GM11168 (cell line): ENCODE results near the gene CD72.
"Not testable (repeated sequence)": the region's sequence is repeated elsewhere in the genome, so short reads cannot be mapped to it uniquely, and the experiment has no call there.

Source experiments
- in situ Hi-C: fragments of 300-500 bp; cut with MboI; formaldehyde crosslinking; loops from one replicate; pipeline ENCODE4 v1.12.0; 2022; ENCODE audit warnings: low sequenced_read_pairs; ENCODE audit not compliant: unreplicated experiment

The CD72 gene

DNA sequence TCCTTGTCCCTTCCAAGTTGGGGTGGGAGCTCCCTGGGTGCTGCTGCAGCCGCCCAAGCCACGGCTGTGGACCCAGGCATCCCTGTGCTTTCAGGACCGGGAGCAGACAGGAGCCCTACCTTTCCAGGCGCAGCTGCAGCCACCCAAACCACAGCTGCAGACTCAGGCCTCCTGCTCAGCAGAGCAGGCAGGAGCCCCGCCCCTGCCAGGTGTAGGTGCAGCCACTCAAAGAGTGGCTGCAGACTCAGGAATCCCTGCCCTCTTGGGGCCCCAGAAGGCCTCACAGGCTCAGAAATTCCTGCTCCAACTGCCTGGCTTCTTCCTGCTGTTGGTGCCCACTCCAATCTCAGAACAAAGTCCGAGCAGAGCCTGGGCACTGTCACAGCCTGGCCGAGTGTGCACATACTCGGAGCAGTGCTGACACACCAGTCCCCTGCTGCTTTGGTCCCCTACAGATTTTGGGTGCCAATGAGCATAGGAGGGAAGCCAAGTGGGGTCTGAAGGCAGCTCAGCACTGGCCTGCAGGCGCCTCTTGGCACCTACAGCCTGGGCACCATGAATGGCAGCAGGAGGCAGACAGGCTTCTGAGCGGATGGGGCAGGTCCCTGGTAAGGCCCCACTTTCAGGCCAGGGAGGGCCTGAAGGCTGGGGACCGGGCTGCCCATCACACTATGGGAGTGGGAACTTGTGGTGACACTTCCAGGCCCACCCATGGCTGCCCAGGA lies 19.2 kb downstream of the CD72 start:
- in situ Hi-C loops, result no loop called here

DNA sequence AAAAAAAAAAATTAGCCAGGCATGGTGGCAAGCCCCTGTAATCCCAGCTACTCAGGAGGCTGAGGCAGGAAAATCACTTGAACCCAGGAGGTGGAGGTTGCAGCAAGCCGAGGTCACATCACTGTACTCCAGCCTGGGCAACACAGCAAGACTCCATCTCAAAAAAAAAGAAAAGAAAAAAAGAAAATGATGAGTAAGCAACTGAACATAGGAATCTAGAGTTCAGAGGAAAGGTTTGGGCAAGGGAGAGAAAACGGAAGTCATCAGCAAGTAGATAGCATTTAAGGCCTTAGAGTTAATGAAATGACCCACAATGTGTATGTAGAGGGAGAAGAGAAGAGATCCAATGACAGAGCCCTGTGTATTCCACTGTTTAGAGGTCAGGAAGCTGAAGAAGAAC lies 21.3 kb downstream of the CD72 start:
- in situ Hi-C loops, result not testable (repeated sequence)

DNA sequence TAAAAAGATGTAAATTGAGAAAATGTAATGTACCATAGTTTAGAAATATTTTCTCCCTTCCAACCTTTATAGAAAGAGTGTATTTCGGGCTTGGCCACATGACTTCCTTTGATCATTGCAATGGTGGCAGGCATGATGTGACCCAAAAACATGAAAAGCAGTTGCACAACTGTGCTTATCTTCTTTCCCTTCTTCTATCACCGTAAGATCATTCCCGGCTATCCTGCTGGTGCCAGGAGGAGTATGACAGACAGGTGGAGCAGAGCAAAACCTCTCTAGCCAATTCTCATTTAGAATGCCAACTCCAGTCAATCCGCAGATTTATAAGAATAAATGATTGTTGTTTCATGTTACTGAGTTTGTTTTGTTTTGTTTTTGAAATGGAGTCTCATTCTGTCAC lies 23.7 kb downstream of the CD72 start:
- in situ Hi-C loops, result no loop called here

DNA sequence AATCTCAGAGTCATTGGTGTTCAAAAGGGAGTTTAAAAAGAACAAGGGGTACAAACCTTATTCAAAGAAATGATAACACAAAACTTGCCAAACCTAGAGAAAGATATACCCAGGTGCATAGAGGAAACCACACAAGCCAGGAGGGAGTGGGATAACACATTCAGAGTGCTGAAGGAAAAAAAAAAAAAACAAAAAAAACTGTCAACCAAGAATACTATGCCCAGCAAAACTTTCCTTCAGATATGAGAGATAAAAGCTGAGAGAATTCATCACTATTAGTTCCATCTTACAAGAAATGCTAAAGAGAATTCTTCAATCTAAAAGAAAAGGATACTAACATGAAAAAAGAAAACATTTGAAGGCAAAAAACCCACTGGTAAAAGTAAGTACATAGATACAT lies 24.6 kb downstream of the CD72 start:
- in situ Hi-C loops, result no loop called here

DNA sequence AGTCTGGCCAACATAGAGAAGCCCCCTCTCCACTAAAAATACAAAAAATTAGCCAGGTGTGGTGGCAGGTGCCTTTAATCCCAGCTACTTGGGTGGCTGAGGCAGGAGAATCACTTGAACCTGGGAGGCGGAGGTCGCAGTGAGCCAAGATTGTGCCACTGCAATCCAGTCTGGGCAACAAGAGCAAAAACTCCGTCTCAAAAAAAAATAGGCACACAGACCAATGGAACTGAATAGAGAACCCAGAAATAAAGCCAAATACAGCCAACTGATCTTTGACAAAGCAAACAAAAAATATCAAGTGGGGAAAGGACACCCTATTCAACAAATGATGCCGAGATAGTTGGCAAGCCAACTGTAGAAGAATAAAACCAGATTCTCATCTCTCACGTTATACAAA lies 29.7 kb downstream of the CD72 start:
- in situ Hi-C loops, result not testable (repeated sequence)

DNA sequence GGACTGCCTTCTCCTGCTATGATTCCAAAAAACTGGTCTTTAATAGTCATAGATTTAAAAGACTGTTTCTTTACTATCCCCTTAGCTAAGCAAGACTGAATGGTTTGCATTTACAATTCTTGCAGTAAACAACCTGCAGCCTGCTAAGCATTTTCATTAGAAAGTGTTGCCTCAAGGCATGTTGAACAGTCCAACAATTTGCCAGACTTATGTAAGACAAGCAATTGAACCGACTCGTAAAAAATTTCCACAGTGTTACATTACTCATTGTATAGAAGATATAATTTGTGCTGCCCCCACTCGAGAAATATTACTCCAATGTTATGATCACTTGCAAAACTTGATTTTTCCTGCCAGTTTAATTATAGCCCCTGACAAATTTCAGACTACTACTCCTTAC lies 33.5 kb downstream of the CD72 start:
- in situ Hi-C loops, result not testable (repeated sequence)

DNA sequence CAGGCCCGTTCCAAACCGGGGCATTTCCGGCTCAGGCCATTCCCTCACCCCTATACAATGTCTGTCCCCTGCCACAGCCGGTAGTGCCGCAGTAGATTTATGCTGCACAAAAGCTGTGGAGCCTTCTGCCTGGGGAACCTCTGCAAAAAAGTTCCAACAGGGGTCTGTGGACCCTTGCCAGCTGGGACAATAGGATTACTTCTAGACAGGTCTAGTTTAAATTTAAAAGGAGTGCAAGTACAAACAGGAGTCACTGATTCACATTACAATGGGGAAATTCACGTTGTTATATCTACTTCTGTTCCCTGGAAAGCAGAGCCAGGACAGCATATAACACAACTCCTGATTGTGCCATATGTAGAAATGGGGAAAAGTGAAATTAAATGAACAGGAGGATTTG lies 34.7 kb downstream of the CD72 start:
- in situ Hi-C loops, result not testable (repeated sequence)

DNA sequence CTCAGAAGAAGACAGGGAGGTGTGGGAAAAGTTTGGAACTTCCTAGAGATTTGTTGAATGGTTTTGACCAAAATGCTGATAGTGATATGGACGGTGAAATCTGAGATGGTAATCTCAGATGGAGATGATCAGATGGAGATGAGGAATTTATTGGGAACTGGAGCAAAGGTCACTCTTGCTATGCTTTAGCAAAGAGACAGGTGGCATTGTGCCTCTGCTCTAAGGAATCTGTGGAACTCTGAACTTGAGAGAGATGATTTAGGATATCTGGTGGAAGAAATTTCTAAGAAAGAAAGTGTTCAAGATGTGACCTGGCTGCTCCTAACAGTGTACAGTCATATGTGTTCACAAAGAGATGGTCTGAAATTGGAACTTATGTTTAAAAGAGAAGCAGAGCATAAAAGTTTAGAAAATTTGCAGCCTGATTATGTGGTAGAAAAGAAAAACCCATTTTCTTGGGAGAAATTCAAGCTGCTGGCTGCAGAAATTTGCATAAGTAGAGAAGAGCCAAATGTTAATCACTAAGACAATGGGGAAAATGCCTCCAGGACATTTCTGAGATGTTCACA lies 38.5 kb downstream of the CD72 start:
- in situ Hi-C loops, result not testable (repeated sequence)

DNA sequence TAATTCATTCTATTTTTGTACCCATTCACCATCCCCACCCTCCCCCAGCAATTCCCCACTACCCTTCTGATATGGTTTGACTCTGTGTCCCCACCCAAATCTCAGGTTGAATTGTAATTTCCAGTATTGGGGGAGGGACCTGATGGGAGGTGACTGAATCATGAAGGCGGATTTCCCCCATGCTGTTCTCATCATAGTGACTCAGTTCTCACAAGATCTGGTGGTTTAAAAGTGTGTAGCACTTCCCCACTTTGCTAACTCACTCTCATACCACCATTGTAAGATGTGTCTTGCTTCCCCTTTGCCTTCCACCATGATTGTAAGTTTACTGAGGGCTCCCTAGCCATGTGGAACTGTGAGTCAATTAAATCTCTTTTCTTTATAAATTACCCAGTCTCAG lies 39.1 kb downstream of the CD72 start:
- in situ Hi-C loops, result no loop called here

DNA sequence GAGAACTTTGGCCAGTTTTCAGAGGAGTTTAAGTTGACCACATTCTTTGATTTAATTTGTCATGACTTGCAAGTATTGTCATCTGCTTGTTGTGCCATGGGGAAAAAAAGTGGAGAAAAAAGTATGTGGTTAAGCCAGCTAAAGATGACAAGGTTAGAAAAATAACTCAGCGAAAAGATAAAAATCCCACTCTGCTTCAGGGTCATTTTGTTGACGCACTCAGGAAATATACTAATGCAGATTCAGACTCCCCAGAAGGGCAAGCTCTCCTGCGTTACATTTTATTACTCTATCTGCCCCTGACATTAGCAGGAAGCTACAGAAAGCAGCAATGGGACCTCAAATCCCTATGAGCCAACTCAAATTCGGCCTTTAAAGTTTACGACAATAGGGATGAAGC lies 40.7 kb downstream of the CD72 start:
- in situ Hi-C loops, result no loop called here

DNA sequence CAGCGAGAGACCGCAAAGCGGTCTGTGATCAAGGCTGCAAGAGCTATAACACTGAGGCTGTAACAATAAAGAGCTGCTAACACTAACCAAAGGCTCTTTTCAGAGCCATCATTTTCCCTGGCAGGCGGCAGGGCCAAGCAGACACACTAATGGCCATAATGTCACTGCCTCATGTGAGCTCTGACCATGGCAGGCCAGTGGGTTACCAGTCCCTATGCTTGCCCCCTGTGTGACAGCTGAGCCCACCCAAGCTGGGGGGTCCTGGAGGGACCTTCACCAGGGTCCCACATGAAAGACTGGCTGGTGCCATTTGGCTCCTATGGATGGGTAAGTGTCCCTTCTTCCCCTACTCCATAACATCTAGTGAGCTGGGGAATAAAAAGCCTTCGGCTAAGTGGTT lies 42.7 kb downstream of the CD72 start:
- in situ Hi-C loops, result no loop called here

DNA sequence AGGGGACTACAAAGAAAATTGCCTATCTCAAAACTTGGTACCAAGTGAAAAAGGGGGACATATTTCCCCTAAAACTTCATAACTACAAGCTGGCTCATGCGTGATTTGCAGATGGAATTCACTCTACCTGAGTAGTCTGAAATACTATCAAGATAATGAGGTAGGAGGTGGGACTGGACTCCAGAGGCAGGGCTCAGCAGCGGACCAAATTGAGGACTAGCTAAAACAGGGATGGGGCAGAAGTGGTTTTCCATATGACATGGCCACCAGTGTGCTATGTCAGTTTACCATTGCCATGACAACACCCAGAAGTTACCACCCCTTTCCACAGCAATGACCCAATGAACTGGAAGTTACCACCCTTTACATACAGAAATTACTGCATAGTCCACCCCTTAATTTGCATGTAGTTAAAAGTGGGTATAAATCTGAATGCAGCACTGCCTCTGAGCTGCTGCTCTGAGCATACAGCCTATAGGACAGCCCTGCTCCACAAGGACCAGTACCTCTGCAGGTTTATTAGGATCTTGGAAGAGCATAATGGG lies 43.6 kb downstream of the CD72 start:
- in situ Hi-C loops, result no loop called here

DNA sequence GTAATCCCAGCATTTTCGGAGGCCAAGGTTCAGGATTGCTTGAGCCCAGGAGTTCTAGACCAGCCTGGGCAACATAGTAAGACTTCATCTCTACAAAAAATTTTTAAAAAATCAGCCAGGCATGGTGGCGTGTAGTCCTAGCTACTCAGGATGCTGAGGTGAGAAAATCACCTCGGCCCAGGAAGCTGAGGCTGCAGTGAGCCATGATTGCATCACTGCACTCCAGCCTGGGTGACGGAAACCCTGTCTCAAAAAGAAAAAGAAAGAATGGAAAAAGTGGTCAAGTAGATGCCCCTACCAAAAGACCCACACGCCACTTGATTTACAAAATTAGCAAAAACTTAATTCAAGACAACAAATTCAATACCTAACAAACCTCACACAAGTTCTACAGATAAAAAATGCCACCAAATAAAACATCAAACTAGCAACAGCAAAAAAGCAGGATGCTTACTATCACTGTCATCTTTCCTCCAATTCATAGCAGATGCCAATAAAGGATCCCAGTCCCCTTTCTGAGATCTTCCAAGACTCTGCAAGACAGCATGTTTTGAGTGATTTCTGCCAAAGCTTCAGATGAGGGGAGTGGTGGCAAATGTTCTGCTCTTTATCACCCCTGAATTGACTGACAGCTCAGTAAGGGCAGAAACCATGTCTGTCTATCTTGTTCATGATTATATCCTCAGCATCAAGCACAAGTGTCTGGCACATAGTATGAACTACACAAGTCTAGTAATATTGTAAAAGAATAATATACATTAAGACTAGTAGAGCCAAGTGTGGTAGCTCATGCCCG lies 47.3 kb downstream of the CD72 start:
- in situ Hi-C loops, result no loop called here

DNA sequence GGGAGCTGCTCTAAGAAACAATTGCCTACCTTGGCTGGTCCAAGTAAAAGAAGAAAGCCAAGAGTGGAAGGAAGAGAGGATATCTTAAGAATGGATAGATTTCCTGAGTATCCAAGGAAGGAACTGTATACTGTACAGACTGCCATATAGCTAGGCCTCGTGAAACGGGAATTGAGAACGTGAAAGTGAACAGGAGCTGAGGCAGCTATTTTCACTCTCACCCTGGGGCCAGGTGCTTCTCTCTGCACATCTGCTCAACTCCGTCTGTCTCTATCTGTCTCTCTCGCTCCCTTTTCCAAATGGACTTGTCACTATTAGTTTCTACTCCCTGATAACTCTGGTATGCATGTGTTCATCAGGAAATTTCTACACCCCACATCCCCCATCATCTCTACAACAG lies 49.0 kb downstream of the CD72 start:
- in situ Hi-C loops, result no loop called here

DNA sequence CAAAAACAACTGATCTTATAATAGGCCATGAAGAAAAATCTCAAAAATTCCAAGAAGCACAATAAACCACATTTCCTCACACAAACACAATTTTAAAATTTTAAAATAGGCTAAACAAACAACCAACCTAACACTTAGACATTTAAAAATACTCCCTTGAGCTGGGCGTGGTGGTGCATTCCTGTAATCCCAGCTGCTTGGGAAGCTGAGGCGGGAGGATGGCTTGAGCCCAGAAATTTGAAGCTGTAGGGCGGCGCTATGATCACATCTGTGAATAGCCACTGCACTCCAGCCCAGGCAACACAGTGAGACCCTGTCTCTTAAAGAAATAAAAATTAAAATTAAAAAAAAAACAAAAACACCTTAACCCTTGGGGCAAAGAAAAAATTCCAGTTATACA lies 50.0 kb downstream of the CD72 start:
- in situ Hi-C loops, result no loop called here

DNA sequence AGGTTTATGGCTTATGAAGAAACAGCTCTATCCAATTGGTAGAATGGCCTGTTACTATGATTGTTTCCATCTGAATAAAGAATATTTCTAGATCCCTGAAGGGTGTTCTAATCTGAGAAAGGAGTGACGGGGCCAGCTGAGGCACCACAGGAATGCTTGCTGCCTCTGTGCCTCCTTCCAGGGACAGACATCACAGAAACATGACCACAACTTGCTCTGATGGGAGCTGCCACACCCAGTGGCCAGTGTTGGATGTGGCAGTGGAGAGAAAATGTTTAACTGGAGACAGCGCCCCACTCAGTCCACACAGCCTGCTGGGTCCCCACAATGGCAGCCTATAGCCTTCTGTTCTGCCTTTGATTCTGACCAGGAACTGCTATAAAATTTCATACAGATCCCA lies 51.8 kb downstream of the CD72 start:
- in situ Hi-C loops, result no loop called here

DNA sequence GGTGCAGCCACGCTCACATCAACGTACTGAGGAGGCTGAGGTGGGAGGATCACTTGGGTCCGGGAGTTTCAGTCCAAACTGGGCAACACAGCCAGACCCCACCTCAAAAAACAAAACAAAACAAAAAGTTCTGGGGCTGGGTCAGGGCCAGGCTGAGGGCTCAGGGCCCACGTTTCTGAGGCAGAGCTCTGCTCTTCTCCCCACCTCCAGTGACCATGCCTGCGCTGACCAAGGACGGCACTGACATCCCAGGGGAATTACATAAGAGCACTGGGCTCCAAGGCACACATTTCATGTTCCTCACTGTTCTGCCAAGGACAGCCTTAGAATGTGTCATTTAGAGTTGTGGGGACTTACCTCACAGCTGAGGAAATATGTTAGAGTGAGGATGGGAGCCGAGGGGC lies 53.6 kb downstream of the CD72 start:
- in situ Hi-C loops, result no loop called here

DNA sequence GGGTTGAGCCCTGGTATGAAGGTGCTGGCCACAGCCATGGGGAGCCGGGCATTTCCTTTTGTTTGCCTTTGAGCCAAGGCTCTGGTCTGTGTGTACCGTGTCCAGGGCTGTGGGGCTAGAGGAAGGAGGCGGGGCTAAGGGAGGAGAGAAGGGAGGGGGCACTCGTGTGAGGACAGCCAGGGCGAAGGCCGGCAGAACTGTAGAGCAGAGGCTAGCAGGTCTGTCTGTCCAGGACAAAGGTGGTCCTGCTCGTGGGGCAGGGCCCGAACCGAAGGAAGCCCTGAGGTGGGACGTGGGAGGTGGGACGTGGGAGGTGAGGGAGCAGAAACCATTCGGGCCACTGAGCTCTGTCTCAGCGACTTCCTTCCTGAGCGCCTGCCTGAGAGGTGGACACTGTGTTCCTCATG lies 54.4 kb downstream of the CD72 start:
- in situ Hi-C loops, result no loop called here

DNA sequence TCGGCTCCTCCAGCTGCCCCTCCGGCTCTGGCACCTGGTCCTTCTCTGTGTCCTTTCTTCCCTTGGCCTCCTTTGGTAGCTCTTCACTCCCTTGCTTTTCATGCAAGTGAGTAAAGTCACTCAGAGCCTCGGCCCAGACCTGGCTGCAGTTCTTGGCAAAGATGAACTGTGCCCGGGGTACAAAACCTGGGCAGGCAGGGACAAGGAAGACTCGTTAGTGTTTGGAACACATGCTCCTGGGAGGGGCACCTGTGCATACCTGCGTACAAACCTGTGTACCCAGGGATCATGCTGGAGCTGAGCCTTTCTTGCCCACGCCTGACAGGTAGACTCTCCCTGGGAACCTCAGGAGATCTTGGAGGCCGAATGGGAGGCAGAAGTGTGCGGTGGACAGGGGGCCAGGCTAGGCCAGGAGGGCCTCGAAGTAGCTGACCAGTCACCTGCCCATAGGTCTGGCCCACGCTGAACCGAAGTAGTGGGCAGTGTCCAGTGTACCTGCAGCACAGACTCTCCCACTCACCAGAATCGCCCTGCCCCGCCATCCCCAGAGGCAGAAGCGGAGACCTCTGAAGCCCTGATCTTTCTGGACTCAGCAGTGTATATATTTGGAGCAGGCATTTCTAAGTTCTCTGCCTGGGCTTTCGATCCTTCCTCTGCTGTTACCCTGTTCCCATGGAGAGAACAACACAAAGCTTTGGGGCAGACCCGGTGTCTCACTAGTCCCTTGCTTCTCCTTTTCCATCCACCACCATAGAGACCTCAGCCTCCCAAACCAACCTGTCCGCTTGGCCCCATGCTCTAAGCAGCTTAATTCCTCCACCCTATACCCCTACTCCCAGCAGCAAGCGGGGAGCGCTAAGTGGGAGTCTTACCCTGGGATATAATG lies 55.1 kb downstream of the CD72 start:
- in situ Hi-C loops, result no loop called here

DNA sequence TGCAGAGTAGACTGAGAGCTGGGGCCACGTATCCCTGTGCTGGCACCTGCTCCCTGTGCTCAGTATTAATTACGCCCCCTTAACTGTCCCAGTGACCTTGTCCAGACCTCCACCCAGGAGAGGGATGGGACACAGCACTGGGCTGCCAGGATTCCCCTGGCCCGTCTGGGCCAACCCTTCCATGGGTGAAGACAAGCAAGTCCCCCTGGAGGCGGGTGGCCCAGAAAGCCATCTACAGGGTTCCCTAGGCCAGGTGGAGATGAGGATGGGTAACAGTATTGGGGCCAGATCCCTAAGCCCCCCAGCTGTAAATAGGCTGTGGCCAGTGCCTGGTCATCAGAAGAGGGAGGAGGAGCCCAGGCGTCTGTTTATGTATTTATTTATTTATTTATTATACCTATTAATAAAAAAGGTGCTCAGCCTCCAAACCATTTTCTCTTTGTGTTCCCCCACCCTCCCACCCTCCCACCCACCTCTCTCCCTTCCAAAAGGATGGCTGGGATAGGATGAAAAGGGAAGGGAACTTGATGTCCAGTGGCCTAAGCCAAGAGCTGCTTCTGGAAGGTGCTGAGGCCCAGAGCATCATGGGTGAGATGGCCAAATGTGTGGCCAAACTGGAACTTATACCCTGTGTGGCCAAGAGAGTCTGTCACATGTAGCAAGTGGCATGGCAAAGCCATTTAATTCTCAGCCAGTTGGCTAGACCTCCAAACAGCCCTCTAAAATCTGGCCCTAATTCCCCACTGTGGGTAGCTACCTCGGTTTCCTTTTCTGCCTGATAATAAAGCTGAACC lies 56.5 kb downstream of the CD72 start:
- in situ Hi-C loops, result no loop called here
